ENCODE results near the gene RGMB.

Gene RGMB

GRCh38 chr5:98781520-98781919 lies 8.1 kb downstream of the RGMB start:
- no peaks in the 10 kb centered on the region for H3K27me3 ChIP-seq (ENCODE audit: control insufficient read depth, insufficient read depth, low read length)
- H3K9ac ChIP-seq (ENCODE audit: low read length), result no peak overlapping the region
- H3K27ac ChIP-seq (ENCODE audit: low read depth, low read length), result no peak overlapping the region
- peaks cover 5% of the 10 kb centered on the region for H3K4me1 ChIP-seq (ENCODE audit: control insufficient read depth, insufficient read depth, low read length)
- H3K36me3 ChIP-seq (ENCODE audit: control insufficient read depth, insufficient read depth, low read length), result no peaks in the 10 kb centered on the region
- no peak overlapping the region for H3K4me3 ChIP-seq (ENCODE audit: low read length)

- no peak overlapping the region for H3K9ac ChIP-seq (ENCODE audit: low read length)
- H3K4me1 ChIP-seq (ENCODE audit: control insufficient read depth, insufficient read depth, low read length), result peaks cover 5% of the 10 kb centered on the region
- H3K4me3 ChIP-seq (ENCODE audit: low read length), result no peak overlapping the region
- H3K27me3 ChIP-seq (ENCODE audit: control insufficient read depth, insufficient read depth, low read length), result no peaks in the 10 kb centered on the region
- no peak overlapping the region for H3K27ac ChIP-seq (ENCODE audit: low read depth, low read length)
- no peaks in the 10 kb centered on the region for H3K36me3 ChIP-seq (ENCODE audit: control insufficient read depth, insufficient read depth, low read length)
Measured at GRCh38 chr5:98781964-98782363, 8.5 kb downstream of the RGMB start.

- Histone ChIP-seq H3K36me3 (ENCODE audit: control insufficient read depth, insufficient read depth, low read length) (peaks cover 7% of the 10 kb centered on the region), H3K9ac (ENCODE audit: low read length) (no peak overlapping the region), H3K4me3 (ENCODE audit: low read length) (no peak overlapping the region), H3K4me1 (ENCODE audit: control insufficient read depth, insufficient read depth, low read length) (peaks cover 5% of the 10 kb centered on the region), H3K27me3 (ENCODE audit: control insufficient read depth, insufficient read depth, low read length) (no peaks in the 10 kb centered on the region), H3K27ac (ENCODE audit: low read depth, low read length) (no peak overlapping the region)
Measured at GRCh38 chr5:98783051-98783649, 9.7 kb downstream of the RGMB start.

GRCh38 chr5:98784411-98784810 lies 10.9 kb downstream of the RGMB start:
- peaks cover 5% of the 10 kb centered on the region for H3K4me1 ChIP-seq (ENCODE audit: control insufficient read depth, insufficient read depth, low read length)
- no peak overlapping the region for H3K9ac ChIP-seq (ENCODE audit: low read length)
- no peak overlapping the region for H3K4me3 ChIP-seq (ENCODE audit: low read length)
- H3K27ac ChIP-seq (ENCODE audit: low read depth, low read length), result no peak overlapping the region
- no peaks in the 10 kb centered on the region for H3K27me3 ChIP-seq (ENCODE audit: control insufficient read depth, insufficient read depth, low read length)
- H3K36me3 ChIP-seq (ENCODE audit: control insufficient read depth, insufficient read depth, low read length), result peaks cover 7% of the 10 kb centered on the region

GRCh38 chr5:98785244-98785643 lies 11.8 kb downstream of the RGMB start:
- Histone ChIP-seq H3K27me3 (ENCODE audit: control insufficient read depth, insufficient read depth, low read length) (no peaks in the 10 kb centered on the region), H3K4me1 (ENCODE audit: control insufficient read depth, insufficient read depth, low read length) (peaks cover 3% of the 10 kb centered on the region), H3K27ac (ENCODE audit: low read depth, low read length) (no peak overlapping the region), H3K4me3 (ENCODE audit: low read length) (no peak overlapping the region), H3K9ac (ENCODE audit: low read length) (no peak overlapping the region), H3K36me3 (ENCODE audit: control insufficient read depth, insufficient read depth, low read length) (peaks cover 7% of the 10 kb centered on the region)

- Histone ChIP-seq H3K27me3 (ENCODE audit: control insufficient read depth, insufficient read depth, low read length) (no peaks in the 10 kb centered on the region), H3K36me3 (ENCODE audit: control insufficient read depth, insufficient read depth, low read length) (peaks cover 7% of the 10 kb centered on the region), H3K9ac (ENCODE audit: low read length) (no peak overlapping the region), H3K27ac (ENCODE audit: low read depth, low read length) (no peak overlapping the region), H3K4me3 (ENCODE audit: low read length) (peak overlapping the region; percentile 26), H3K4me1 (ENCODE audit: control insufficient read depth, insufficient read depth, low read length) (peaks cover 3% of the 10 kb centered on the region)
Measured at GRCh38 chr5:98786191-98786853, 12.9 kb downstream of the RGMB start.

GRCh38 chr5:98787131-98787719 lies 13.8 kb downstream of the RGMB start:
- H3K27me3 ChIP-seq (ENCODE audit: control insufficient read depth, insufficient read depth, low read length), result no peaks in the 10 kb centered on the region
- peaks cover 7% of the 10 kb centered on the region for H3K36me3 ChIP-seq (ENCODE audit: control insufficient read depth, insufficient read depth, low read length)
- no peak overlapping the region for H3K27ac ChIP-seq (ENCODE audit: low read depth, low read length)
- H3K4me3 ChIP-seq (ENCODE audit: low read length), result peak overlapping the region; percentile 21
- H3K4me1 ChIP-seq (ENCODE audit: control insufficient read depth, insufficient read depth, low read length), result peaks cover 3% of the 10 kb centered on the region
- no peak overlapping the region for H3K9ac ChIP-seq (ENCODE audit: low read length)

- H3K27ac ChIP-seq (ENCODE audit: low read depth, low read length), result no peak overlapping the region
- peaks cover 3% of the 10 kb centered on the region for H3K4me1 ChIP-seq (ENCODE audit: control insufficient read depth, insufficient read depth, low read length)
Measured at GRCh38 chr5:98789029-98789428, 15.6 kb downstream of the RGMB start.

GRCh38 chr5:98791001-98791519 lies 17.6 kb downstream of the RGMB start:
- Histone ChIP-seq H3K4me3 (ENCODE audit: low read length) (no peak overlapping the region), H3K27me3 (ENCODE audit: control insufficient read depth, insufficient read depth, low read length) (no peaks in the 10 kb centered on the region), H3K4me1 (ENCODE audit: control insufficient read depth, insufficient read depth, low read length) (peaks cover 3% of the 10 kb centered on the region), H3K36me3 (ENCODE audit: control insufficient read depth, insufficient read depth, low read length) (peaks cover 13% of the 10 kb centered on the region), H3K9ac (ENCODE audit: low read length) (no peak overlapping the region), H3K27ac (ENCODE audit: low read depth, low read length) (no peak overlapping the region)

More at GRCh38 chr5:98789029-98789428, 15.6 kb downstream of the RGMB start:
- H3K36me3 ChIP-seq (ENCODE audit: control insufficient read depth, insufficient read depth, low read length), result peaks cover 13% of the 10 kb centered on the region
- H3K4me3 ChIP-seq (ENCODE audit: low read length), result no peak overlapping the region
- no peak overlapping the region for H3K9ac ChIP-seq (ENCODE audit: low read length)
- H3K27me3 ChIP-seq (ENCODE audit: control insufficient read depth, insufficient read depth, low read length), result no peaks in the 10 kb centered on the region

- Histone ChIP-seq H3K27ac (ENCODE audit: low read depth, low read length) (peak overlapping the region; percentile 15), H3K9ac (ENCODE audit: low read length) (no peak overlapping the region), H3K36me3 (ENCODE audit: control insufficient read depth, insufficient read depth, low read length) (peaks cover 13% of the 10 kb centered on the region), H3K4me1 (ENCODE audit: control insufficient read depth, insufficient read depth, low read length) (peaks cover 2% of the 10 kb centered on the region), H3K27me3 (ENCODE audit: control insufficient read depth, insufficient read depth, low read length) (no peaks in the 10 kb centered on the region), H3K4me3 (ENCODE audit: low read length) (no peak overlapping the region)
Measured at GRCh38 chr5:98791898-98792580, 18.6 kb downstream of the RGMB start.

GRCh38 chr5:98793223-98793622 lies 19.8 kb downstream of the RGMB start:
- Histone ChIP-seq H3K9ac (ENCODE audit: low read length) (no peak overlapping the region), H3K27ac (ENCODE audit: low read depth, low read length) (no peak overlapping the region), H3K4me1 (ENCODE audit: control insufficient read depth, insufficient read depth, low read length) (peaks cover 2% of the 10 kb centered on the region), H3K27me3 (ENCODE audit: control insufficient read depth, insufficient read depth, low read length) (no peaks in the 10 kb centered on the region), H3K36me3 (ENCODE audit: control insufficient read depth, insufficient read depth, low read length) (peaks cover 6% of the 10 kb centered on the region), H3K4me3 (ENCODE audit: low read length) (no peak overlapping the region)

- peaks cover 2% of the 10 kb centered on the region for H3K4me1 ChIP-seq (ENCODE audit: control insufficient read depth, insufficient read depth, low read length)
- no peak overlapping the region for H3K9ac ChIP-seq (ENCODE audit: low read length)
- H3K27ac ChIP-seq (ENCODE audit: low read depth, low read length), result no peak overlapping the region
- H3K4me3 ChIP-seq (ENCODE audit: low read length), result no peak overlapping the region
- H3K36me3 ChIP-seq (ENCODE audit: control insufficient read depth, insufficient read depth, low read length), result peaks cover 6% of the 10 kb centered on the region
- H3K27me3 ChIP-seq (ENCODE audit: control insufficient read depth, insufficient read depth, low read length), result no peaks in the 10 kb centered on the region
Measured at GRCh38 chr5:98794001-98794400, 20.5 kb downstream of the RGMB start.

All from rectal smooth muscle tissue (tissue), 1 donor.